Activated naive CD8-positive, alpha-beta T cell treated with anti-CD3 and anti-CD28 coated beads, Interleukin-2, amount 50 U/mL, for 24 hours (primary cell): ENCODE measurements around the gene TOX2.

ENCODE experiments used
- ATAC-seq: fragments of 150-1000 bp; cut with Tn5 transposase; one replicate; pipeline ENCODE4 v1.10.0; 2021
- DNase-seq: peaks from one replicate; pipeline ENCODE4 v3.0.0; 2021
- H3K27ac Mint-ChIP-seq: one replicate; pipeline ENCODE4 v1.8.0; 2021; ENCODE audit warnings: mild to moderate bottlenecking, mixed read lengths
- H3K27me3 Mint-ChIP-seq: one replicate; pipeline ENCODE4 v1.8.0; 2021; ENCODE audit warnings: mixed read lengths
- H3K36me3 Mint-ChIP-seq: one replicate; pipeline ENCODE4 v1.8.0; 2021; ENCODE audit warnings: low read depth, mixed read lengths
- H3K4me1 Mint-ChIP-seq: one replicate; pipeline ENCODE4 v1.8.0; 2021; ENCODE audit warnings: mixed read lengths
- H3K4me3 Mint-ChIP-seq: one replicate; pipeline ENCODE4 v1.8.0; 2021; ENCODE audit warnings: mild to moderate bottlenecking, moderate library complexity, mixed read lengths
- H3K9me3 Mint-ChIP-seq: one replicate; pipeline ENCODE4 v1.8.0; 2021; ENCODE audit warnings: mixed read lengths

The TOX2 gene

DNA sequence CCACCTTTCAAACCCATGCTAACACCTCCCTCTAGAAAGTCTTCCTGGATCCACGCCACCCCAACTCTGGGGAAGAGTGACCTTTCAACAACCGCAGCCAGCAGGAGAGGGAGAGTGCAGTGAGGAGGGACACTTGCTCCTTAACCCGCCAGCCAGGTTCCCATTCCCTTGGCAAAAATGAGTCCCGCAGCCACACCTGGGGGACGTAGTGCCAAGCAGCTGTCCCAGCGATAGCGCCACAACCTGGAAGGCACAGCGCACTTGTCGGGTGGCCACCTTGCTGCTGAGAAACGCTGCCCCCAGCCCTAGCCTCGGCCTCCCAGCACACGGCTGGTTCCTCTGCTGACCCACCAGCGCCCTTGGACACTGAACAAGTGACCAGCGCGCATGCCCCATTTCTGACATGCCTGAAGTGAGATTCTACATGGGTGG, 153.0 kb downstream of the TOX2 start:
- Mint-ChIP-seq H3K4me1 (peaks cover 51% of the 10 kb centered on the region), H3K27me3 (peaks cover 2% of the 10 kb centered on the region), H3K4me3 (no peak overlapping the region), H3K27ac (no peak overlapping the region), H3K36me3 (peaks cover 1% of the 10 kb centered on the region), H3K9me3 (no peaks in the 10 kb centered on the region)
- DNase-seq (no peak), ATAC-seq (no peak)

DNA sequence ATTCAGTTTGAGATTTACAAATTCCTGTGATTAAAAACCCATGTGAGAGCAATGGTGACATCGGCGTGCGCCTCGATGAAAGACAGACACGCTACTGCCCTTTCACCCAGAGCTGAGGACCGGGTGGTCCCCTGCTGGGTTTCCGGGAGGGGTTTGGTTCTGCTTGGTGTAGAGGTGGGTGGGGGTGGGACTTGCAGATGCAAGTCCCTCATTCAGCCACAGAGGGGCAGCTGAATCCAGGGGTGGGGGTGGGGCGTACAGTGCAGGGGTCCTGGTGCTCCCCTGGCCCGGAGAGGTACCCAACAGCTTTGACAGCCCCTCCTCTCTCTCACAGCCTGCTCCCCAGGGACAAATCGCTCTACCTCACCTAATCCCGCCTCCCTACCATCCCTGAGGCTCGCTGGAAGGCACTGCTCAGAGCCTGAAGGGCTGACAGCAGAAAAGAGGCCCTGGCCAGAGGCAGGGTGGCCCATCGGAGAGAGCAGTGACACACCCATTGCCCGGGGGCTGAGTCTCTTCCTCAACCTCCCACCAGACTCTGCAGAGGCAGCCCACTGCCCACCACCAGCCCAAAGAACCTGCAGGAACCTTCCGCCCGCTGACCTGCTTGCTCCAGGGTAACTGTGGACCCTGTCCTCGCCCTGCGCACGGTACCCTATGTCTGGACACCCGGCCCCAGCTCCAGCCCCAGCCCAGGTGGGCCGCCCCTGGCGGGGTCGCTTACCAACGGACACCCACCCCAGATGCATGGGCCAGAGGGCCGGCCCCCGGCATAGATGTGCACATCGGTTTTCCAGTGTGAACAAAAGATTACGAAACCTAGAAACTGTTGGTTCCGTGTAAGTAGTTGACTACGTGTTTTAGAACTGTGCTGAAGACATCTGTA, 153.9 kb downstream of the TOX2 start:
- ATAC-seq: peak; percentile 30
- Mint-ChIP-seq H3K27ac (peak overlapping the region; percentile 91), H3K9me3 (no peaks in the 10 kb centered on the region), H3K4me1 (peaks cover 57% of the 10 kb centered on the region), H3K27me3 (peaks cover 2% of the 10 kb centered on the region), H3K4me3 (peak overlapping the region; percentile 71), H3K36me3 (peaks cover 1% of the 10 kb centered on the region)
- no peak for DNase-seq

DNA sequence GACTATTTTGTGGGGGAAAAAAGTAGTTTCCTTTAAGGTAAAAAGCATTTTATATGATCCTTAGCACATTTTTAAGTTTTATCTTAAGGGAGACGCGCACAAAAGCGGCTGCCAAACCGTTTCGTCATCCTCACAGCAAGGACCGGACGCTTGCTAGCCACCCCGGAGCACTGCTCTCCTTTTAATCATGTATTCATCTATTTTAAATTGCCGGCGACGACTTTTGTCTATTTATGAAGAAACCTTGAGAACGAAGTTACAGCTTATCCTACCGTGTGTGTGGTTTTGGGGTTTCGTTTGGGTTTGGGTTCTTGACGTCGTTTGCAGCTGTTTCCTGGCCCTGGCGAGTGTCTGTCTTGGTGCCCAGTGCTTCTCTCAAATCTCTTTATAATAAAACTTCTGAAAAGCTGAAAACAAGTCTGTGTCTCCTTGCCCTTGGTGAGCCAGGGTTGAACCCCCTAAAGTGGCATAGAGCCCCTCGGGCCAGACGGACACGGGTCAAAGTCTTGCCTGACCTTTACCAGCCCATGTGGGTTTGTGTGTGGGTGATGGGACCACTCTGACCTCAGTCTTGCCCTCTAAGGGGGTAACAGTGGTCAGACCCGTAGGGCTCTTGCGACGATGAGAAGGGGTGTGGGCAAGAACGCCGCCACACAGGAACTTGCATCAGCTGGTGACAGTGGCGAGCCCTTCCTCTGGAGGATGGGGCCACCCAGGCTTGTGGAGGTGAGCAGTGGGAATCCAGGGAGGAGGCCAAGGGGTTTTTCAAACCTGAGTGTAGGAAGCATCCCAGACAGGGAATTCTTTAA, 154.8 kb downstream of the TOX2 start:
- H3K27ac Mint-ChIP-seq: peak overlapping the region; percentile 91
- peak; percentile 76 for ATAC-seq
- peak overlapping the region; percentile 71 for H3K4me3 Mint-ChIP-seq
- peaks cover 65% of the 10 kb centered on the region for H3K4me1 Mint-ChIP-seq
- H3K27me3 Mint-ChIP-seq: peaks cover 2% of the 10 kb centered on the region
- peaks cover 1% of the 10 kb centered on the region for H3K36me3 Mint-ChIP-seq
- peak; percentile 72 for DNase-seq
- no peaks in the 10 kb centered on the region for H3K9me3 Mint-ChIP-seq

DNA sequence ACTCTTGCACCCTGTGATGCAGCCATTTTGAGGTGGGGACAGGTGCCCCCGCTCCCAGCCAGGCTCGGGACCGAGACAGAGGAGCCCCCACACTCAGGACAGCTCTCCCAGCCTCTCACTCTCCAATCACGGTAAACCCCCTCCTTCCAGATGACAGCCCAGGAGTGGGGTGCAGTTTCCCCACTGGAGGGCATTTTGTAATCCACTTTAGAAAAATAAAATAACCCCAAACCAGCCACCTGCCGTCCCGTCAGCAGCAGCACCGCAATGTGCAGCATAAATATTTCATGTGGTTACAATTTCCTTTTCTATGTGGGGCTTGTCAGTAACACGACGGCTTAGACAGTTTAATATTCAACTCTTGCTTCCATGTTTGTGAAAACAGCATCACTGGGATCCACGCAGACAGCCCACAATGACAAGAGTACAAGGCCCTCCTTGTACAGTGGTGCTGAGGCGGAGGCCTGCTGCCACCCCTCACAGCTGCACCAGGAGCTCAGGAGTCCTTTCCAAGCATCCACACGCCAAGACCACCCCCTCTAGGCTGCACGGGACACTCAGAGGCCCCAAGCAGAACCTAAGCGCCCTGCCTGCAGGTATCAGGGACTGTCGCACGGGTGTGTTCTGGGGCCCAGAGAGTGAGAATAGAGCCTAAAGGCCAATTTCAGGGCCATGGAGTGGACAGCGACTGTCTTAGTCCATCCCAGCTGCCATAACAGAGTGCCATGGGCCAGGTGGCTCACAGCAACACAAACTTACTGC, 155.7 kb downstream of the TOX2 start:
- H3K4me3 Mint-ChIP-seq: peak overlapping the region; percentile 71
- H3K9me3 Mint-ChIP-seq: no peaks in the 10 kb centered on the region
- peaks cover 74% of the 10 kb centered on the region for H3K4me1 Mint-ChIP-seq
- DNase-seq (no peak), ATAC-seq (peak; percentile 9)
- peaks cover 2% of the 10 kb centered on the region for H3K27me3 Mint-ChIP-seq
- peaks cover 1% of the 10 kb centered on the region for H3K36me3 Mint-ChIP-seq
- H3K27ac Mint-ChIP-seq: peak overlapping the region; percentile 91

DNA sequence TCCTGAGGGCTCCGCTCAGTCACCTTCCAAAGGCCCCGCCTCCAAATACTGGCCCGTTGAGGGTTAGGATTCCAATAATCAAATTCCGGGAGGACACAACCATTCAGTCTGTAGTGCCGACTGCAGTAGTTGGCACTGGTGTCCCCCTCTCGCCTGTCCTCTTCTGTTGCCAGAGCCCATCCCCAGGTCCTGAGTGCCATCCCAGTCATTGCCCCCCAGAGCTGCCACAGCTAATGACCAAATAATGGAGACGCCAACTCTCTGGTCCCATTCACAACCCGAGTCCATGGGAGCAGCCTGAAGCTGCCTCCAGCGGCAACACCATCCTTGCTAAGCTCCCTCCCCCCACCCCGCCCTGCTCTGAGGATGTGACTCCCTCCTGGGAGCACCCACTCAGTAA, 156.4 kb downstream of the TOX2 start:
- ATAC-seq: no peak
- peaks cover 75% of the 10 kb centered on the region for H3K4me1 Mint-ChIP-seq
- H3K36me3 Mint-ChIP-seq: peaks cover 1% of the 10 kb centered on the region
- H3K27me3 Mint-ChIP-seq: peaks cover 2% of the 10 kb centered on the region
- H3K9me3 Mint-ChIP-seq: no peaks in the 10 kb centered on the region
- H3K4me3 Mint-ChIP-seq: no peak overlapping the region
- DNase-seq: no peak
- H3K27ac Mint-ChIP-seq: no peak overlapping the region

DNA sequence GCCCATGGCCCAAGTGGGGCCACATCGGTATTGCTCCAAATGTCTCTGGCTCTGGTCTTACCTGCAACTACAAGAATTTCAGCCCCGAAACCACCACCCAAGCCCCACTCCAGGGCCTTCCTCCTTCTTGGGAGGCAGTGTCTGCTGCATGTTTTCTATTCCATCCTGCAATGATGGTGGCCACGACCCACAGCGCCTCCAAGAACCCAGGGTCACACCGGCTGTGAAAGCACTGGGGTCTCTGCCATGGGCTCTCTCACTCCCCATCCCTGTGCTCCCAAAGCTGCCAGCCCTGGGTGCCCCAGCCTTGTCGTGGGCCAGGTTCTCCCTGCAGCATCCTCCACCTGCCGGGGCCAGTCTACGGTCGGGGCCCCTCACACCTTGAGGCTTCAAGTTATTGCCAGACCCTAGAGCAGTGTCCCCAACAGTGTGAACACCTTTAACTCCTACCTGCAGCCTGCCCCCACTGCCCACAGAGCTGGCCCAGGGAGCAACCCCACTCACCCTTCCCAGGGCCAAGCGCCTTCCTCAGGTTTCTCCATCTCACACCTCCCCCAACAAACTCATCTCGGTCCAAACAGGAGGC, 157.0 kb downstream of the TOX2 start:
- no peak overlapping the region for H3K27ac Mint-ChIP-seq
- H3K4me3 Mint-ChIP-seq: no peak overlapping the region
- H3K4me1 Mint-ChIP-seq: peaks cover 75% of the 10 kb centered on the region

DNA sequence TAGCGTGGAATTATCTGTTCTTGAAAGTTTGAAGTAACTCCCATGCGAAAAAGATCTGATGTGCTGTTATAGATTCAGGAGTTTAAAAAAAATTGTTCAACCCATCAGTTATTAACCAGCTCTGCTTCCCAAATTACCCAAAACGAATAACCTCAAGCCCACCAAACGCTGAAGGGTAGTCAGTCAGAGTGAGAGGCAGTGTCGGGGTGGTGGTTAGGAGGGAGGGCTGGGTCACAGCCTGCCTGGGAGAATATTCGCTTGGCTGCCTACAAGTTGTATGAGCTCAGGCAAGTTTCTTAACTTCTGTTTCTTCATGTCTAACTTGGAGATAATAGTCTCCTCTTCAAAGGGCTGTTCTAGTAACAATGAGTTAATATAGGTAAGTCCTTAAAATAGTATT, 157.7 kb downstream of the TOX2 start:
- Mint-ChIP-seq H3K9me3 (no peaks in the 10 kb centered on the region), H3K27ac (no peak overlapping the region), H3K36me3 (peaks cover 1% of the 10 kb centered on the region), H3K4me3 (no peak overlapping the region), H3K27me3 (peaks cover 2% of the 10 kb centered on the region), H3K4me1 (peaks cover 74% of the 10 kb centered on the region)
- ATAC-seq (no peak), DNase-seq (no peak)

More for the DNA sequence above, 157.0 kb downstream of the TOX2 start:
- Mint-ChIP-seq H3K9me3 (no peaks in the 10 kb centered on the region), H3K36me3 (peaks cover 1% of the 10 kb centered on the region), H3K27me3 (peaks cover 2% of the 10 kb centered on the region)
- DNase-seq (no peak), ATAC-seq (no peak)

DNA sequence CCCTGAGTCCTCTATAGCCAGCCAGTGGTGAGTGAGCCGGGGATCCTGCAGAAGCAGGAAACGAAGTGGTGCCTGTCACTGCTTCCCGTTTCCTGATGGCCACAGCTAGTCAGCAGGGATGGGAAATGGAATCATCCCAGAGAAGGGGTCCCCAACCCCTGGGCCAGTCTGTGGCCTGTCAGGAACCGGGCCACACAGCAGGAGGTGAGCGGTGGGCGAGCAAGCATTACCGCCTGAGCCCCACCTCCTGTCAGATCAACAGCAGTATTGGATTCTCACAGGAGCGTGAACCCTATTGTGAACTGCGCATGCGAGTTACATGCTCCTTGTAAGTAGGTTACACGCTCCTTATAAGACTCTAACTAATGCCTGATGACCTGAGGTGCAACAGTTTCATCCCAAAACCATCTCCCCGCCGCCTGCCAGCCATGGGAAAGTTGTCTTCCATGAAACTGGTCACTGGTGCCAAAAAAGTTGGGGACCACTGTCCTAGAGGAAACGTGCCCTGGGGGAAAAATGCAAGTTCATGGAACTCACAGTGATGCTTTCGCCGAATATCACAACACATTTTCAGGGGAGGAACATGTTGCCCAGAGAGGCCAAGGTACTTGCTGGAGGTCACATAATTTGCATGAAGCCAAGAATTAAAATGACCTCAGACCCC, 158.5 kb downstream of the TOX2 start:
- Mint-ChIP-seq H3K36me3 (peaks cover 1% of the 10 kb centered on the region), H3K4me3 (no peak overlapping the region), H3K27ac (no peak overlapping the region), H3K27me3 (no peaks in the 10 kb centered on the region), H3K9me3 (no peaks in the 10 kb centered on the region), H3K4me1 (peaks cover 67% of the 10 kb centered on the region)
- ATAC-seq (no peak), DNase-seq (no peak)

DNA sequence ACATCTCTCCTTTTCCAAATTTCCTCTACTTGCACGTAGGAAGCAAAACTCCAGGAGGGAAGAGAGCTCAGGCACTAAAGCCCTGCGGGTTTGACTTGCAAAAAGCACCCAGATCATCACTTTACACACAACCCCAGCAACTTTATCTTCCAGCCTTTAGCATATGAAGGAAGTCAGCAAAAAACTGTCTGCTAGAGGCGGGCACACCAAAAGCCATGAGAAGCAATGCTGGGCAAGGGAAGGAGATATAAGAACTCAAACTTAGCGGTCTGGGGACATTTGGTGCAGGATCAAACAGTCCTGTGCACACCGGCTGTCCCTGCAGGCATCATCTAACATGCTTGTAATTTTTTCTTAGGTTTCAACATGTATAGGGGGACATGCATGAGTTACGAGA, 159.0 kb downstream of the TOX2 start:
- peaks cover 1% of the 10 kb centered on the region for H3K36me3 Mint-ChIP-seq
- H3K27ac Mint-ChIP-seq: no peak overlapping the region
- H3K27me3 Mint-ChIP-seq: no peaks in the 10 kb centered on the region
- peaks cover 61% of the 10 kb centered on the region for H3K4me1 Mint-ChIP-seq
- no peak for DNase-seq
- no peak overlapping the region for H3K4me3 Mint-ChIP-seq
- no peaks in the 10 kb centered on the region for H3K9me3 Mint-ChIP-seq
- ATAC-seq: no peak

DNA sequence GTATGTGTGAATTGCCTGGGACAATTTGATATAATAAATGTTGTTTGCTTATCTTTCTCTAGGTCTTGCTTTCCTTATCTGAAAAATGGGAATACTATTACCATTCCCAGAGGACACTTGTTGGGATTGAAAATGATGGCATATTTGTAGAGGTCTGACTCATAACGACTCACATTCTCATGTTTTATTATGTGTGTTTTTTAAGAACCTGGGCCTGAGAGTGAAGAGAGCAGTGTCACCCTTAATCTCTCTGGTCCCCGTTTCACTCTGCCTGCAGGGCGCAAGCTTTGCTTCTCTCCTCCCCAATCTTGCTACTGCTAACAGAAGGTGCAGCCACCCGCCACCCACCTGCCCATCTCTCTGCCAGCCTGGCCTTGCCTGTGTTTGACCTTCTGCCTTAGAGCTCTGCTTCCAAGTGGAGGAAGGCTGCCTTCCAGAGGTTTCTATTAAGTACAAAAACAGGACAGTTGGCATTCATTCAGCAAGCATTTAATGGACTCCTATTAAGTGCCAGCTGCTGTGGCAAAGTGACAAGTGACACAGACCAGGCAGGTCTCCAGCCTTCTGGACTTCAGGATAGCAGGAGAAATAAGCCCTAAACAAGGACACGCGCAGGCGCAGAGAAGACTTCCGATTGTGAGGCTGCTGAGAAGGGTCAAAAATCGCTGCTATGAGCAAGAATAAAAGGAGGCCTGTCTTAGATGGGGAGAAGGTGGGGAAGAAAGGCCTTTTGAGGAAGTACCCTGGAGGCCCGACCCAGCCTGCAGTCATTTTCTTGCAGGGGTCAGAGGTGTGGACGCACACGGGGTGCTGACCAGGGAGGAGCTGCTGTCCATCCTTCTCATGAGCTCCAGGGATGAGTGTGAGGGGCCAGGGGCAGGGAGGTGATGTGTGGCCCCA, 159.8 kb downstream of the TOX2 start:
- no peaks in the 10 kb centered on the region for H3K27me3 Mint-ChIP-seq
- H3K4me3 Mint-ChIP-seq: no peak overlapping the region
- peak overlapping the region; percentile 10 for H3K27ac Mint-ChIP-seq
- no peak for DNase-seq
- H3K9me3 Mint-ChIP-seq: no peaks in the 10 kb centered on the region
- H3K4me1 Mint-ChIP-seq: peaks cover 53% of the 10 kb centered on the region
- no peaks in the 10 kb centered on the region for H3K36me3 Mint-ChIP-seq
- ATAC-seq: no peak

DNA sequence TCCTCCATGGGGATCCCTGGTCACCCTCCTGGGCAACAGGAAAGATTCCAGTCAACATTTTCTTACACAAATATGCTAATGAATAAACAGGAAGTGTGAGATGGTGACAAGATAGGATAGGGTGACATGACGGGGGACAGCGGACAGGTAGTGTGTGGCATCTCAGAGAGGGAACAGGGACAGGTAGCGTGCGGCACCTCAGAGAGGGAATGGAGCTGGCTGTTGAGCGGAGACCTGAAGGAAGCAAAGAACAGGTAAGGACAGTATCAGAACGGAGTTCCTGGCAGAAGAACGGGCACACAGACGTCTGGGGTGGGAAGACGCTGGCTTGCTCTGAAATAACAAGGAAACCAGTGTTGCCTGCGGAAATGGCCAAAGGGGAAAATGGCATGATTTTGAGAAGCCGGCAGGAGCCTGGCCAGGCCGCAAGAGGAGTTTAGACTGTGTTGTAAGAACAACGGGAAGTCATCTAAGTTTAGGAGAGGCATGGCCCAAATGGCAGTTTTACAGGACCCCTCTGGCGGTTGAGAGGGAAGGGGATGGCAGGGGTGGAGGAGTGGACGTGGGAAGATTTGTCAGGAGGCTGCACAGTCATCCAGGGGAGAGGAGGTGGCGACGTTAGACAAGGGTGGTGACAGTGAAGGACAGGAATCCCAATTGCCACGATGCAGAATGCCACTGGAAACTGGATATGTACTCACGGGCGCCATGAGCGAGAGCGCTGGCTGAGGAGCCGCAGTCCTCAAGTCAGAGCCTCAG, 160.7 kb downstream of the TOX2 start:
- peaks cover 47% of the 10 kb centered on the region for H3K4me1 Mint-ChIP-seq
- H3K27me3 Mint-ChIP-seq: no peaks in the 10 kb centered on the region
- H3K36me3 Mint-ChIP-seq: no peaks in the 10 kb centered on the region

DNA sequence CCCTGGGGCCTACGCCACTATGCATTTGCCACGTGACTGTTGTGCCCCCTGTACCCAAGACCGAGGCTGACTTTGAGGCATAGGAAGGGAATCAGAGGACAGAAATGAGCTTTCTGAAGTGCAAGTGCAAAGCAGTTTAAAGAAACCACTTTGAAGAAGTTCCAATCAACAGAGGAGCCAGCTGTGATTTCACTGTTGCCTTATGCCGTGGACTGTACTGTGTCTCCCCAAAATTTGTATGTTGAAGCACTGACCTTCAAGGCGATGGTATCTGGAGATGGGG, 161.2 kb downstream of the TOX2 start:
- no peak for DNase-seq
- Mint-ChIP-seq H3K36me3 (no peaks in the 10 kb centered on the region), H3K4me3 (no peak overlapping the region), H3K4me1 (peaks cover 47% of the 10 kb centered on the region), H3K27ac (no peak overlapping the region), H3K9me3 (no peaks in the 10 kb centered on the region), H3K27me3 (no peaks in the 10 kb centered on the region)
- no peak for ATAC-seq

More for the DNA sequence above, 160.7 kb downstream of the TOX2 start:
- Mint-ChIP-seq H3K4me3 (no peak overlapping the region), H3K9me3 (no peaks in the 10 kb centered on the region), H3K27ac (no peak overlapping the region)
- DNase-seq (no peak), ATAC-seq (no peak)

DNA sequence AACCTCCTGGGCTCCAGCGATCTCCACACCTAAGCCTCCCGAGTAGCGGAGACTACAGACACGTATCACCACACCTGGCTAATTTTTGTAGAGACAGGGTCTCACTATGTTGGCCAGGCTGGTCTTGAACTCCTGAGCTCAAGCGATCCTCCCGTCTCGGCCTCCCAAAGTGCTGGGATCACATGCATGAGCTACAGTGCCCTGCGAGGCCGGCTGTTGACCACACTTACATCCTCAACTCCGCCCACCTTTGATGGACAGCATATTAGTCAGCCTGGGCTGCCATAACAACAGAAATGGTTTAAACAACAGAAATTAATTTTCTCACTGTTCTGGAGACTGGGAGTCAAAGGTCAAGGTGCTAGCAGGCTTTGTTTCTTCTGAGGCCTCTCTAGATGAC, 164.6 kb downstream of the TOX2 start:
- Mint-ChIP-seq H3K9me3 (no peaks in the 10 kb centered on the region), H3K4me1 (peaks cover 19% of the 10 kb centered on the region), H3K27ac (no peak overlapping the region), H3K36me3 (no peaks in the 10 kb centered on the region), H3K4me3 (no peak overlapping the region), H3K27me3 (no peaks in the 10 kb centered on the region)
- DNase-seq: no peak
- ATAC-seq: no peak
